IPS-11a (cell line): ENCODE results near the gene SKOR2.
"Not testable (repeated sequence)": the region's sequence is repeated elsewhere in the genome, so short reads cannot be mapped to it uniquely, and the experiment has no call there.

Experiments
- H3K4me3 ChIP-seq: one replicate; pipeline ENCODE4 v1.5.1; 2013; ENCODE audit warnings: low read depth, low read length, control low read depth

Gene SKOR2

DNA sequence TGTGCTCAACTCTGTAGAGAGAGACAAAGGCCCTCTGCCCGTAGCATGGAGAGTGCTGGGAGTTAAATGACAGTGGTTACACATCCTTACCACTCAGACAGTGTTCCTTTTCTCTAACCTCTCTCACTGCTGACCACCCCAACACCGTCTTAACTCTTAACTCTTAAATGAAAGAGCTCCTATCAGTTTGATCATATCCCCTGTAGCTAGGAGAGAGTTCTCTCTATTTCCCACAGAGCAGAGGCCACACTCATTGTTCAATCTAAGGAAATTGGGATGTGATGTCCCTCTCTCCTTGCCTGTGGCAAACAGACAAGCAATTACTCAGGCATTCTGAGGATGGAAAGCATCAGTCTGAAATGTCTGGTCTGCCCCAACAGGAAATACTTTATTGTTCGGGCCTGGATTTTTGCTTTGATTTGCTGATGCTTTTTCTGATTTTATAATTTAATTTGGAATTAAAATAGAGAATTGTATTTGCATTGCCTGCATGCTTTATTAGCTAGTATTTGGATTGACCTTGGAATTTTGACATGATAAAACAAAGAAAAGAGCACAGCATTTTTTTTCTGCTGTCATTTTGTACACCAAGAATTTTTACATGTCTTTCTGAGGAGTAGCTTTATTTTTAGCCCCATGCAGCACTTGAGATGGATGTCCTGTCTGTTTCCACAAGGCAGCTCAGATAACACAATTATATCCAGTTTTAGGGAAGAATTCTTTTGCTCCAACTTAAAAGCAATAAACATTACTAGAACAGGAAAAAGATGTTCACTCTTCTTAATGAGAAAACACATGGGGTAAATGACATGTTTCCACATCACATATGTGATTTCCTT, 47.6 kb downstream of the SKOR2 start:
- H3K4me3 ChIP-seq: no peak overlapping the region

DNA sequence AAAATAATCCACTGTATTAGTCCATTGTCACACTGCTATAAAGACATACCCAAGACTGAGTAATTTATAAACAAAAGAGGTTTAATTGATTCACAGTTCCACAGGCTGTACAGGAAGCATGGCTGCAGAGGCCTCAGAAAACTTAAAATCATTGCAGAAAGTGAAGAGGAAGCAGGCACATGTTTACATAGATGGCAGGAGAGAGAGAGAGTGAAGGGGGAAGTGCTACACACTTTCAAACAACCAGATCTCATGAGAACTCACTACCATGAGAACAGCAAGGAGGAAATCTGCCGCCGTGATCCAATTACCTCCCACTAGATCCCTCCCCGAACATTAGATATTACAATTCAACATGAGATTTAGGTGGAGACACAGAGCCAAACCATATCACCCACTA, 55.5 kb downstream of the SKOR2 start:
- not testable (repeated sequence) for H3K4me3 ChIP-seq

- no peak overlapping the region for H3K4me3 ChIP-seq
These were observed 59.5 kb downstream of the SKOR2 start for GRCh38 chr18:47191961-47192360.

GRCh38 chr18:47187721-47188120, 63.7 kb downstream of the SKOR2 start:
- no peak overlapping the region for H3K4me3 ChIP-seq

- H3K4me3 ChIP-seq: no peak overlapping the region
These were observed 66.9 kb downstream of the SKOR2 start for GRCh38 chr18:47184419-47185050.

GRCh38 chr18:47182156-47182555, 69.3 kb downstream of the SKOR2 start:
- H3K4me3 ChIP-seq: not testable (repeated sequence)

DNA sequence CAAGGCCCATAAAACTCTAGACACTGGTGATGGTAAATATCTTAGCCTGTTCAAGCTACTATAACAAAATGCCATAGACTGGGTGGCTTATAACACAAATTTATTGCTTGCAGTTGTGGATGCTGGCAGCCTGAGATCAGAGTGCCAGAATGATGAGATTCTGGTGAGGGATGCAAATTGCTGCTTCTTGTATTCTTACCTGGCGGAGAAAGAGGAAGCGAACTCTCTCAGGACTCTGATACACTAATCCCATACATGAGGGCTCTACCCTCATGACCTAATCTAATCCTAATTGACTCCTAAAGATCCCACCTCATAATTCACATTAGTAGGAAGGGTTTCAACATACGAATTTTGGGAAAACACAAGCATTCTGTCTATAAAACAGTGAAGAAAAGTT, 70.7 kb downstream of the SKOR2 start:
- no peak overlapping the region for H3K4me3 ChIP-seq

DNA sequence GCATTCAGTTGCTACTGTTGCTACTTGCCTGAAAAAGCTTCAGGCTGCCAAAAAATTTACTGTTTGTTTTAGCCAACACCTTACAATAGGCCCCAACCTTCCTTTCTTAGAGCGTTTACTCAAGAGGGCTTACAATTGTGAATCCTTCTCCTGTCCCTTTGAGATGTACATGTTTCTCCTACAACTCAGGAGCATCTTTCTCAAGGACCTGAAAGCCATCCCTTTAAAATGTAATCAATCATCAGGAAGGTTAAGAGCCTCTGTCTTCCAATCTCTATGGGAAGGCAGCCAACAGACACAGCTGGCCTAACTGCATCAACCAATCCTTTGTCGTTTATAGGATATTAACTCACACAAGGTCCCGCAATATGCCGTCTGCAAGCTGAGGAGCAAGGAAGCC, 71.9 kb downstream of the SKOR2 start:
- H3K4me3 ChIP-seq: no peak overlapping the region

- peak within 1 kb of the TSS; percentile 78 for H3K4me3 ChIP-seq
These were observed 75.4 kb downstream of the SKOR2 start, which contains the start of gene IER3IP1 for GRCh38 chr18:47175898-47176575. TSS of gene IER3IP1 (minus strand) at chr18:47176364. CDS start at chr18:47176277, 87 bp downstream.

DNA sequence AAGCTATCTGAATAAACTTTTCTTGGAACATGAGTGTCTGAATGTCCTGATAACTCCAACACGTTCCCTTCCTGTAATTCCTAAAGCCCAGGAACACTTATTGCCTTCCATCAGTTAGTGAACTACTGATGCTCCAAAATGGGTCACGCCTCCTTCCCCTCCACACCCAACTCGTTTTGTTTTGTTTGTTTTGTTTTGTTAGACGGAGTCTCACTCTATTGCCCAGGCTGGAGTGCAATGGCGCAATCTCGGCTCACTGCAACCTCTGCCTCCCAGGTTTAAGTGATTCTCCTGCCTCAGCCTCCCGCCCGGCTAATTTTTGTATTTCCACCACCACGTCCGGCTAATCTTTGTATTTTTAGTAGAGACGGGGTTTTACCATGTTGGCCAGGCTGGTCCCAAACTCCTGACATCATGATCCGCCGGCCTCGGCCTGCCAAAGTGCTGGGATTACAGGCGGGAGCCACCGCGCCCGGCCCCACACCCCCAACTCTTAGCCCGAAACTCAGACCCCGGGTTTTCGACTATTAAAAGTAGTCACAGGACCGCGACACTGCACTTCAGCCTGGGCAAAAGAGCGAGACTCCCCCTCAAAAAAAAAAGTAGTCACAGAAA, 76.1 kb downstream of the SKOR2 start:
- peak overlapping the region; percentile 78 for H3K4me3 ChIP-seq

DNA sequence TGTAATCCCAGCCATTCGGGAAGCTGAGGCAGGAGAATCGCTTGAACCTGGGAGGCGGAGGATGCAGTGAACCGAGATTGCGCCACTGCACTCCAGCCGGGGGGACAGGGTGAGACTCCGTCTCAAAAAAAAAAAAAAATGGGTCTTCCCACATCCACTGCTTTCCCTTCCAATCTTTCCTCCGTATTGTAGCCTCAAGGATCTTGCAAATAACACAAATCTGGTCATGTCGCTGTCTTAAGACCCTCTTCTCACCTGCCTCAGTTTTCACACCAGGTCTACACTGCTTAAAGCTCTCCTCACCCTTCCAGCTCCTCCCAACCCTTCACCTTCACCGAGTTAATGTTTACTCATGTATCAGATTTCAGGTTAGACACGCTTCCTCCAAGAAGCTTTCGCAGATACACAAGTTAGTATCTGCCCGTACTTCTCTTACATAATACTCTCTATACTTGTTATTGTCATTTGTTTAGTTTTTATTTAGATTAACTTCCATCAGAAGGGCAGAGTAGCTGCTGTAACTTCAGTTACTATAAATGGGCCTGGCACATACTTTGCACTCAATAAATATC, 76.8 kb downstream of the SKOR2 start:
- no peak overlapping the region for H3K4me3 ChIP-seq

GRCh38 chr18:47172476-47172875, 79.0 kb downstream of the SKOR2 start:
- H3K4me3 ChIP-seq: no peak overlapping the region

DNA sequence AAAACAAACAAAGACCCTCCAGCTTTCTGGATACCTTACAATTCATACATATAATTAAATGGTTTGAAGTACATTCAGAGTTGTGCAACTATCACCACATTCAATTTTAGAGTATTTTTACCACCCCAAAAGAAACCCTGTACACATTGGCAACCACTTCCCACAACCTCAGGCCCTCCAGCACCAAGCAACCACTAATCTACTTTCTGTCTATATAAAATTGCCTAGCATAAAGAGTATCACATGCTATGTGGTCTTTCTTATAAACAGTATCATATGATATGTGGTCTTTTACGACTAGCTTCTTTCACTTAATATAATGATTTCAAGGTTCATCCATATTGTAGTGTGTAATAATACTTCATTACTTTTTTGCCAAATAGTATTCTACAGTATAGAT, 82.5 kb downstream of the SKOR2 start:
- H3K4me3 ChIP-seq: no peak overlapping the region

- H3K4me3 ChIP-seq: no peak overlapping the region
These were observed 83.0 kb downstream of the SKOR2 start for GRCh38 chr18:47168509-47168908.

GRCh38 chr18:47166294-47166693, 85.2 kb downstream of the SKOR2 start:
- no peak overlapping the region for H3K4me3 ChIP-seq

GRCh38 chr18:47163241-47163640, 88.2 kb downstream of the SKOR2 start:
- H3K4me3 ChIP-seq: no peak overlapping the region

DNA sequence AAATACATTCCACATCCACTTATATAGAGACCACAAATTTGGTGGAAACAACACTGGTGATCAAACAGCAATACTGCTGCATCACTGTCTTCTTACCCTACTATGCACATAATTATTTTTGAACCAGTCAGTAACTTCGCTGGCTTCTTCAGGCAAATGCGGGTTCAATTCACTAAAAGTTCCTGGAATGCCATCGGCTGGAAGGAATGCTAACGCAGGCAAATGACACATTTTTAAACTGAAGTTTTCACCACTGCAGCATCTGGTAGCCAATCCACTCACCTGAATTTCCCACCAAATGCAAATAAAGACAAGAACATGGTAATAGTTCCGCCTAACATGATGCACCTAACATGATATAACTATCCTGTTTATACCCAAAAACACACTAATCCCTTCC, 91.2 kb downstream of the SKOR2 start:
- no peak overlapping the region for H3K4me3 ChIP-seq

- H3K4me3 ChIP-seq: not testable (repeated sequence)
These were observed 93.1 kb downstream of the SKOR2 start for GRCh38 chr18:47158404-47158803.
